Fibroblast of lung (primary cell): ENCODE data around the gene DNAJC8. TPM values are rescaled to one million over a fixed set of nuclear protein-coding genes. Genes with fewer than 3 reads are reported as not detected.

Experiments
- DNase-seq, 2 donors: peaks; one replicate each; pipeline versions ENCODE4 v3.0.0 to v3.0.0-alpha.2; 2010; ENCODE audit warnings: low read depth in 2 of 2
- H2AFZ ChIP-seq: 2 replicates; pipeline ENCODE4 v1.5.1; 2012; ENCODE audit warnings: low read length, control low read depth, inconsistent platforms
- H3K27ac ChIP-seq: 2 replicates; pipeline ENCODE4 v1.5.1; 2011; ENCODE audit warnings: low read length, control low read depth; ENCODE audit not compliant: insufficient read depth
- H3K27me3 ChIP-seq: 2 replicates; pipeline ENCODE4 v1.5.1; 2011; ENCODE audit warnings: mild to moderate bottlenecking, low read length; ENCODE audit not compliant: control insufficient read depth, insufficient read depth
- H3K36me3 ChIP-seq: 2 replicates; pipeline ENCODE4 v1.5.1; 2011; ENCODE audit warnings: low read length; ENCODE audit not compliant: control insufficient read depth, insufficient read depth
- H3K4me1 ChIP-seq: 2 replicates; pipeline ENCODE4 v1.5.1; 2011; ENCODE audit warnings: low read length; ENCODE audit not compliant: control insufficient read depth, insufficient read depth; ENCODE audit errors: extremely low read depth
- H3K4me2 ChIP-seq: 2 replicates; pipeline ENCODE4 v1.5.1; 2011; ENCODE audit warnings: low read length, control low read depth; ENCODE audit not compliant: insufficient read depth; ENCODE audit errors: extremely low read depth
- H3K4me3 ChIP-seq, 4 experiments: fragments of 200-600 bp in 1 of 4; sonication (generic) in 1 of 4; replicated peaks in 1 of 4; 2 replicates each; pipeline ENCODE4 v1.5.1; 2011 to 2016; ENCODE audit warnings: low read length in 4 of 4, low read depth in 3 of 4, mild to moderate bottlenecking in 3 of 4, control low read depth in 2 of 4, inconsistent platforms in 1 of 4, mixed read lengths in 1 of 4; ENCODE audit not compliant: insufficient read depth in 1 of 4; ENCODE audit errors: control extremely low read depth in 1 of 4
- H3K79me2 ChIP-seq: 2 replicates; pipeline ENCODE4 v1.5.1; 2012; ENCODE audit warnings: mild to moderate bottlenecking, low read length, inconsistent platforms; ENCODE audit not compliant: control insufficient read depth, insufficient read depth
- H3K9ac ChIP-seq: 2 replicates; pipeline ENCODE4 v1.5.1; 2011; ENCODE audit warnings: mild to moderate bottlenecking, low read length, control low read depth; ENCODE audit not compliant: insufficient read depth
- H3K9me3 ChIP-seq: 2 replicates; pipeline ENCODE4 v1.5.1; 2012; ENCODE audit warnings: low read depth, low read length; ENCODE audit not compliant: control insufficient read depth, insufficient read depth
- H4K20me1 ChIP-seq: 2 replicates; pipeline ENCODE4 v1.5.1; 2011; ENCODE audit warnings: low read length; ENCODE audit not compliant: control insufficient read depth, insufficient read depth; ENCODE audit errors: extremely low read depth
- CTCF ChIP-seq, 2 donors: IDR thresholded peaks in 1 of 2; conservative IDR thresholded peaks in 1 of 2; 1 replicate in 1 of 2; 2 replicates in 1 of 2; pipeline ENCODE4 v1.5.1; 2011 to 2012; ENCODE audit warnings: low read length in 2 of 2, control low read depth in 1 of 2, inconsistent platforms in 1 of 2, low read depth in 1 of 2, mild to moderate bottlenecking in 1 of 2
- EZH2 ChIP-seq: IDR thresholded peaks from 2 replicates; pipeline ENCODE4 v1.5.1; 2012; ENCODE audit warnings: low read length, control low read depth, mild to moderate bottlenecking; ENCODE audit errors: missing control alignments
- polyA plus RNA-seq, 2 donors: library from polyadenylated mRNA; depleted of rRNA in 1 of 2; stranded (reverse) in 1 of 2; unstranded in 1 of 2; fragments of >200 nt; gene quantifications; 2 replicates each; pipeline ENCODE4 v1.2.1, GENCODE V29; 2011 to 2012; ENCODE audit warnings: missing spikeins in 1 of 2
- total RNA-seq: library from RNA; depleted of rRNA; stranded (reverse); fragments of >200 nt; gene quantifications from 2 replicates; pipeline ENCODE4 v1.2.1, GENCODE V29; 2014

Gene DNAJC8
- total and polyA plus RNA-seq, 2 donors (not counting 1 experiment from before 2014, with no cell fraction given) = 56.1 to 120 TPM

DNA sequence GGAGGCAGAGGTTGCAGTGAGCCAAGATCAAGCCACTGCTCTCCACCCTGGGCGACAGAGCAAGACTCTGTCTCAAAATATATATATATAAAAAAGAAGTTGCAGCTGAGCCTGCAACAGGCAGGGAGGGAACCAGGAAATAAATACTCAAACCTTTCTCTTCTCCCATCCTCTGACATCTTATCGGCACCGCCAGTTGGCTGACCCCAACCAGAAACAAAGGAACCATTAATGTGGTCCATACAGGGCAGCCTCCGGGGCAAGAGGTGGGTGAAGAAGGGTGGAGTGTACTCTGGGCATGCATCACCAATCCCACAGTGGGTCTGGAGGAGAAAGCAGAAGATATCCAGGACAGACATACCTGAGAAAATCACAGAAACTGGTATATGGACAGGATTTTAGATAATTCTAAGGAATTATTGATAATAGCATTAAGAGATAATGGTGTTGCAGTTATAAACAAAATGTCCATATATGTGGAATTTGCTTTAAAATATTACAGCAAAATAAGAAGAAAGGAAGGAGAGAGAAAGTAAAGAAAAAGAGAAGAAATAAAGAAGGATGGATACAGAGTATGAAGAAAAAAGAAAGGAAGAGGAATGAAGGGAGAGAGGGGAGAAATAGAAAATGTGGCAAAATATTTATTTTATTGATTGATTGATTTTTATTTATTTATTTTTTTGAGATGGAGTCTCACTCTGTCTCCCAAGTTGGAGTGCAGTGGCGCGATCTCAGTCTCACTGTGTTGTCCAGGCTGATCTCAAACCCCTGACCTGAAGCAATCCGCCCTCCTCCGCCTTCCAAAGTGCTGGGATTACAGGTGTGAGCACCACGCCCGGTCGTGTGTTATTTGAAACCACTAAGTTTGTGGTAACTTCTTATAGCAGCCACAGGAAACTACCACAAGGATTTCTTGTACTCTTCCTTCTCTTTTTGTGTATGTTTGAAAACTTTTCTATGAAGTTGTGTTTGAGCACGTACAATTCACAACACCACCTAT lies 52.2 kb downstream of the DNAJC8 start:
- Histone ChIP-seq H3K4me2 (no peak overlapping the region), H3K79me2 (no peaks in the 10 kb centered on the region), H3K27ac (no peak overlapping the region), H3K36me3 (no peaks in the 10 kb centered on the region), H3K9me3 (no peaks in the 10 kb centered on the region), H3K4me3 (no peak overlapping the region), H3K9ac (no peak overlapping the region), H3K4me1 (no peaks in the 10 kb centered on the region), H4K20me1 (no peaks in the 10 kb centered on the region), H2AFZ (no peak overlapping the region), H3K27me3 (no peaks in the 10 kb centered on the region)
- DNase-seq = no peak
- TF ChIP-seq CTCF (conservative IDR thresholded peaks at IDR 0.05 in 1 of 2, IDR thresholded peaks at IDR 0.05 in 1 of 2; ENCODE audit: low read depth in 1 of 2, low read length in 2 of 2) = no peak
- TF ChIP-seq EZH2 = no peak

DNA sequence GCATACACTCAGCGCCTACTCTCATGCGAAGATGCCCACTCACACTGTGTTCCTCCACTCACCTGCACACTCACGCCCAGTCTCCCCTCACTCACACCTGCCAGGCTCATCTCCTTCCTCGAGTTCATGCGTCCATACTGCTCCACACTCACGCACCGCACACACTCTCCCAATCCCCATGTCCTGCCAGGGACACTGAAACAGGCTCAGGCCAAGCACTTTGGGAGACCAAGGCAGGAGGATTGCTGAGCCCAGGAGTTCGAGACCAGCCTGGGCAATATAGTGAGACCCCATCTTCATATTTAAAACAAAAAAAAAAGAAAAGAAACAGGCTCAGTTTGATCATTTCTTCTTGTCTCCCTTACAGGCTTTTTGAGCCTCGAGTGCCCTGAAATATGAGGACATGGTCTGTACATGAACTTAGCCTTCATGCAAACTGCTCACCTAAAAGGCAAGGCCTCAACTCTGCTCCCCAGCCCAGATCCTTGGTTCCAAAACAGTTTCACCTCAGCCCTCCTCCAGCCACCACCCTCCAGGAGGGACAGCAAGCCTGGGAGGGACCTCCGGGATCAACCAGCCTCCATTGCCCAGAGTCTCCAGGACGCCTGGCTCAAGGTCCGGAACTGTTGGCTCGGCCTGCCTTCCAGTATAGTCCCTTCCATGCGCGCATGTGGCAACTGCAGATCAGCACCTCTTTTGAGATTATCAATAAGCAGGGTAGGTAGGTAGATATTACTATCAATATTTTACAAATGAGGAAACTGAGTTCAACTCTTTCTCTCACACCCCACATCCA lies 53.9 kb downstream of the DNAJC8 start:
- H3K4me3 ChIP-seq = no peak overlapping the region
- TF ChIP-seq EZH2 (no peak), CTCF (conservative IDR thresholded peaks at IDR 0.05 in 1 of 2, IDR thresholded peaks at IDR 0.05 in 1 of 2; ENCODE audit: low read depth in 1 of 2, low read length in 2 of 2) (no peak)
- H3K9me3 ChIP-seq = no peaks in the 10 kb centered on the region
- no peak for DNase-seq
- H3K36me3 ChIP-seq = no peaks in the 10 kb centered on the region
- H3K4me1 ChIP-seq = peaks cover 3% of the 10 kb centered on the region
- H3K27me3 ChIP-seq = no peaks in the 10 kb centered on the region
- H2AFZ ChIP-seq = no peak overlapping the region
- H4K20me1 ChIP-seq = no peaks in the 10 kb centered on the region
- no peak overlapping the region for H3K4me2 ChIP-seq
- H3K27ac ChIP-seq = no peak overlapping the region
- no peaks in the 10 kb centered on the region for H3K79me2 ChIP-seq
- H3K9ac ChIP-seq = no peak overlapping the region
